NCI-H2227 (cell line): Measurements from ENCODE around the gene MAEL.

Source experiments
- DNase-seq: peaks from one replicate; lab custom pipeline; 2025; ENCODE audit not compliant: unreplicated experiment; lab: John Stamatoyannopoulos, UW

Gene MAEL

DNA sequence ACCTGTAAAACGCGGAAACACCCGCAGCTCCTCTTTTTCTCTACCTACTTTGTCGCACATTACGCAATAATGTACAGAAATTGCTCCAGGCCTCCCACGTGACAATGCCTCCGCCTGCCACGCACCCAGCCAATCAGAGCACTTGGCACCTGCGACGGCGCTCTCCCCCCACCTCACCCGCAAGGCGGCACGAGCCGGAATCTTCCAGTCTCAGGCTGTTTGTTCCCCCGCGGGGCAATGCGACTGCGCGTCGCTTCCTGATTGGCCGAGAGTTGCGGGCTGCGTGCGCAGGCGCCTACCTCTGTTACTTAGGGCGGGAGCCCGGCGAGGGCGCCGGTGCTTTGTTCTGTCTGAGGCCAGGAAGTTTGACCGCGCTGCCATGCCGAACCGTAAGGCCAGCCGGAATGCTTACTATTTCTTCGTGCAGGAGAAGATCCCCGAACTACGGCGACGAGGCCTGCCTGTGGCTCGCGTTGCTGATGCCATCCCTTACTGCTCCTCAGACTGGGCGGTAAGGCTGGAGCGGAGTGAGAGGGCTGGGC is at the start of gene MAEL:
TSS of gene MAEL (plus strand) at position 307 of the 542 bp plus-strand sequence. CDS start at position 380, 73 bp downstream.
- DNase-seq = no peak

DNA sequence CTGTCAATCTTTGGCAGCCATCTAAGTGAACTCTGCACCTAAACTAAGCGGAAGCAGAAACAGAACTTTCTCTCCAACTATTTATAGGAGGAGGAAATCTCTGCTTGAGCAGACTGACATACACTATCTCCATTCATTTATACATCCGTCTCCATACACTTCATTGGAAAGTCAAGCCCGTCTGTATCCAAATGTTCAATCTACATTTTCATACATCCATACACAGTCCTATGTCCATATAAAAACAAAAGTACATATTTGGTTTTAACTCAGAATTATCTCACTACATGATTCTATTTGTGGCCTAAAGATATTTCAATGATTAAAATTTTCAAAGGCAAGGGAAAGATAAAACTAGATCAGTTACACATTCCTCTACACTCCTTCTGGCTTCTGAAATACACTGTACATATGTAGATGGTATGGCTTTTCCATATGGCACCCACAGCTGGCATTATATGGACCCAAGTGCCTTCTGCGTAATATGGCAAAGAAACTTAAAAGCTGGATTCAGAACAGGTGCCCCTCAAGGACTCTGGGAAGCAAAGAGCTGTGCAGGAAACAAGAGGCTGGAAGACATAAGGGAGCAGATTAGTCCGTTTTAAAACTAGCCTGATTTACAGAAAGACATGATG is 49.2 kb upstream of the MAEL start:
- DNase-seq = no peak

GRCh38 chr1:166944186-166944967 is 44.7 kb upstream of the MAEL start:
- DNase-seq = no peak

GRCh38 chr1:166947398-166948043 is 41.6 kb upstream of the MAEL start:
- DNase-seq = peak; percentile 85

GRCh38 chr1:166948856-166949350 is 40.2 kb upstream of the MAEL start:
- DNase-seq = no peak

DNA sequence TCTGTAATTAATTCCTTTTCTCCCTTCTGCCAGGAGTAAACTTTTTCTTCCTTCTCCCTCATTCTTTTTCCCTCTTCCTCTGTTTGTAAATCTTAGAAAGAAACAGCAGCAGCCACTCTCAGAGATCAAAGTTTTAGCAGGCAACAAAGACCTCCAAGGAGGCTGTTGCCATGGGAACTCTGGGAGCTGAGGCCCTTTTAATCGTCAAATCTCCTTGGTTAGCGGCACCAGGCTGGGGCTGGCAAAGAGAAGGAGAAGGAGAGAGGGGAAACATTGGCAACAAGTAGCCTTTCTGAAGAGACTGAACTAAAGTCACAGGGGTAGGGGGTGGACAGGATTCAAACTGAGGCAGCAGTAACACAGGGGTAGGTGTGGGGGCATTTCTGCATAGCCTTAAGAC is 38.9 kb upstream of the MAEL start:
- peak; percentile 54 for DNase-seq

- no peak for DNase-seq
Measured at GRCh38 chr1:166951050-166951449, 38.0 kb upstream of the MAEL start.

- no peak for DNase-seq
Measured at GRCh38 chr1:166952002-166952746, 36.9 kb upstream of the MAEL start.

GRCh38 chr1:166953491-166953890 is 35.6 kb upstream of the MAEL start:
- no peak for DNase-seq

- DNase-seq = no peak
Measured at GRCh38 chr1:166956057-166956850, 32.8 kb upstream of the MAEL start.

DNA sequence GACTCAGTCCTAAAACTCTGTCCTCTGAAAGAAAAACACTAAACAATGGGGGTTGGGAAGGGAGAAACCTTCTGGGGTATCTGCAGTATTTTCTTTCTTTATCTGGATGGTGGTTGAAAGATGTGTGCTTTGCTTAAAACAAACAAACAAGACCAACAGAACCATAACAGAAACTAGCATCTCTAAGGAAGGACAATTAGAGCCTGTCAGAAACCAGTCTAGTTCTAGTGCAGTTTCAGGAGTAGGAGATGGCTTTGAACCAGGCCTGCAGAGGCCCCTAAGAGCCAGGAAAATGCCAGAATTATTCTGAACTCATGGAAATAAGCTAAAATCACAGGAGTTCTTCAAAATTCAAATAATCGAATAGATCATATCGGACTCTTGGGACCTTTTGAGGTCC is 32.2 kb upstream of the MAEL start:
- DNase-seq = no peak

DNA sequence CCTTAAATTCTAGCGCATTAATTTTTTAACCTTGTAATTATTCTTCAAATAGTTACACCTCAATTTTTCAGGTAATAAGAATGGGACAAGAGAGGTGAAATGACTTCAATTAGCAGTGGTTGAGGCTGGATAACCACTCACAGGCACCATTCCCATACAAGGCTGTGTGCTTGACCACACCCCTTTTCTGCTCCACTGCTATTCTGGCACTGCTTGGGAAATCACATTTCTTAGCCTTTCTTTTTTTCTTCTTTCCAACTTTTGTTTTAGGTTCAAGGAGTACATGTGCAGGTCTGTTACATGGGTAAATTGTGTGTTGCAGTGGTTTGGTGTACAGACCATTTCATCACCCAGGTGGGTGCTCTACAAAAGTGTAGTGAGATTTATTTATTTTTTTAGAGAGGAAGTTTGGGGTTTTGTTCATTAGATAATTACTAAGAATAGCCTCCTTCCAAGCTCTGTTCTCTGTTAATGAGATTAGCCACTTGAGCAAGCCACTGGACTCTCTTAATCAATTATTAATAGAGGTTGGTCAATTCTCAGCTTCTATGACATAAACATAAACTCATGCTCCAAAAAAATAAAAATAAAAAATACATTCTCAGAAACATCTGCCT is 28.1 kb upstream of the MAEL start:
- DNase-seq = no peak

DNA sequence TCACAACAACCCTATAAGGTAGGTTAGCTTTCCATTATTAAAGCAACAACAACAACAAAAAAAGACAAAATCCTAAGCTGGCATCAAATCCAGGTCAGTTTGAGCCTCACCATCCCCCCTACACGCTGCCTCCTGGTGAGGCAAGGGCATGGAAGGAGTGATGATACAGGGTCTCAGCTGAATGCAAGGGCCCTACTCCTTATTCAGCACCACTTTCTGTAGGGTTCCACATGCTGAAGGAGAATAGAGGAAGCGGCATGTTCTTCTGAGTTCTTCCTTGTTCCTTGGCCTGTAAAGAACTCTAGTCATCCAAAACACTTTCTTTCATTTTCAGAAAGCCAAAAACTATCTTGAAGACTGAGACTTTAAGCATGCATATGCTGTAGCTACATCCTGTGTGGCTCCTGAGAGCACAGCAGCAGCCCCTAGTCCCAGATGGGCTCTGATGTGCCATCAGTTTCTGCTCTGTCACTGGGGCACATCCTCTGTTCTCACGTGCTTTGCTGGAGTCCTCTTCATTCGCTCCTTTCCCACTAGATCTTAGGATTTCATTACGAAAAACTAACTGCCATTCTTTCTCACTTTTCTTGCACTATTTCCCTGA is 19.9 kb upstream of the MAEL start:
- DNase-seq = no peak

DNA sequence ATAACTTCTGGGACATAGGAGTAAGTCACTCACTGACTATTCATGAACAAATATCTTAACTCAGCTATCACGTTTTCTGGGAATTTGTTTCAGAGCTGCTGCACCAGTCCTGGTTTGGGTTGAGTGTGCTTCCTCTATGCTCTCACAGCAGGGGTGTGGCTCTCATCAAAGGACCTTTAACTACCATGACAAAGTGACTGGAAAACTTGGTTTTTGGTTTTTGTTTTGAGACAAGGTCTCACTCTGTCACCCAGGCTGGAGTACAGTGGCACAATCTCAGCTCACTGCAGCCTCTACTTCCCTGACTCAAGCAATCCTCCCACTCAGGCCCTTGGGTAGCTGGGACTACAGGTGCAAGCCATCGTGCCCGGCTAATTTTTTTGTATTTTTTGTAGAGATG is 17.8 kb upstream of the MAEL start:
- DNase-seq = no peak

DNA sequence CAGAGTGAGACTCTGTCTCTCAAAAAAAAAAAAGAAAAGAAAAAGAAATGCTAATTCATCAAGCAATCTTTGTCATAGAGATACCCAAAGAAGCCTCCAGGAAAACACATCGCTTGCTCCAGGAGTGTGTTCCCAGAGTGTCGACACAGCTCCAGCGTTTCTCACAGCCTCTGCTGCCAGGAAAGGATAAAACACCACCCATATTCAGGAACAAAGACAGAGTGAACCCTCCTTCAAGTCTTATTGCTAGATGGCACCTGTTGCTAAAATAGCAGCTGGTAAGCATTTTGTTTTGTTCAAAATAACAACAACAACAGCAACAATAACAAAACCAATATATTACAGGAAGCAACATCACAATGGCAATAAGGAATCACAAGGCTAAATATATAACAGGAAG is 16.9 kb upstream of the MAEL start:
- no peak for DNase-seq

- DNase-seq = peak; percentile 24
Measured at GRCh38 chr1:166972826-166973225, 16.3 kb upstream of the MAEL start.

DNA sequence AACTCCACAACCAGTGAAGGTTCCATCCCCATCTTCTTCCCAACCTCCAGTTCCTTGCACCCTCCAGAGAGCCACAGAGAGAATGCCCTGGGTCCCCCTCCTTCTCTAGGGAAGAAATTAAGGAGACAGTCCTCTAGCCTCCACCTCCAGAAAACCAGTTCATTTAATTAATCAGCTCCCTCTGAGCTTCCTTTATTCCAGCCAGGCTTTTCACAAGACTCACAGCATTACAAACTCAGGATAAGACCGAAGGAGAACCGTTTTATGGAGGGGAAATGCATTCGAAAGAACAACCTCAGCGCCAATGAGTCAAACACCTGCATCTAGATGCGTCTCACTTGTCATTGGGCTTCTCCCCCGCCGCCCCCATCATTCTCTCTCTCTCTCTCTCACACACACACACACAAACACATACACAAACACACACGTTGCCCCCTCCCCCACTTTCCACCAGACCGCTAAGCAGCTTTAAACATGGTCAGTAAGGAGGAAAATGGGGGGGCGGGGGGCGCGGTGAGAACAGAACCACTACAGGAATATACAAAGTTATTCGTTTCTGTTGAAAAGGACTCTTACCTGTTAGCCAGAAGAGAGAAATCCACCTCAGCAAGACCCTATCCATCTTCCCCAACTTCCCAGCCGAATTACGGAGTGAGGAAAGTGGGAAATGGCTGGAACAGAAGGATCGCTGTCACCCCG is 14.3 kb upstream of the MAEL start:
- DNase-seq = peak; percentile 46

DNA sequence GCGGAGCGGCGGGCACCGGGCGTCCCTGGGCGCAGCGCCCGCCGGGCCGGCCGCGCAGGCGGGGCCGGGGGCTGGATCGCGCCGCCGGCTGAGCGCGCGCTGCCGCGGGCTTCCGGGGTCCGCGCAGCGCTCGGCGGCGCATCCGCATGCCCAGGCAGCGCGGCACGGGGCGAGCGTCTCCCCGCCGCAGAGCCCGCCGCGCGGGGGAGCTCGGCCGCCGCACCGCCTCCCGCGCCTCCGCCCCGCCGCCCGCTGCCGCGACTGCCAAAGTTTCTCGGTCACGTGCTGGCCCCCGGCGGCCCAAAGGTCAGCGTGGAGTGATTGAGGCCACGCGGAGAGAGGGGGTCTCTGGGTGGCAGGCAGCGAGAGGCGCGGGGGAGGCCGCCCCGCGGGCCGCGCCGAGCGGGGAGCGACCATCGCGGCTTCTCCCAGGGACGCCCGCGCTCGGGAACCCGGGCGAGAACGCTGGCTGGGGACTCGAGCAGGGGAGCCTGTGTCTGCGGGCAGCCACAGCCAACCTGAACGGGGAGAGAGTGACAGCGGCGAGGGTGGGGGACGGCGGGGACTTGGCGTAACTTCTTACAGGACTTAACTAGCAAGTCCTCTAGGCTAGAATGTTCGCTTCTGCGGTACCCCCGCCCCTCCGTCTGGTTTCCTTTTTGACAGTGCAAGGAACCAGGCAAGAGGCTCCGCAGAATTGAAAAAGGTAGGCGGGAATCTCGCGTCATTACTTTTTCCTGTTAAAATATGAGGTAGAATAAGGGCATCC is 13.5 kb upstream of the MAEL start, which contains the start of gene ILDR2:
TSS of gene ILDR2 (minus strand) at position 180 of the 769 bp plus-strand sequence. CDS start 272 bp downstream, outside the sequence.
- DNase-seq = peak; percentile 71
